BJ (cell line): Measurements from ENCODE around the gene KCNT2. TPM values are rescaled to one million over a fixed set of nuclear protein-coding genes. Genes with fewer than 3 reads are reported as not detected.
"Not testable (repeated sequence)": the region's sequence is repeated elsewhere in the genome, so short reads cannot be mapped to it uniquely, and the experiment has no call there.

Source experiments
- CTCF ChIA-PET: fragments of 350-600 bp; formaldehyde crosslinking; extraction: SDS; loops from one replicate; lab custom pipeline; 2021; ENCODE audit warnings: antibody characterized with exemption, inconsistent platforms; lab: Yijun Ruan, JAX
- POLR2A ChIA-PET: fragments of 300-600 bp; sonication (Branson Sonifier 250); formaldehyde crosslinking; extraction: SDS; loops from one replicate; lab custom pipeline; 2021; ENCODE audit warnings: antibody characterized with exemption; lab: Charles Lee
- DNase-seq: peaks from one replicate; pipeline ENCODE4 v3.0.0-alpha.2; 2011; ENCODE audit warnings: low read depth
- H3K27me3 ChIP-seq: 2 replicates; pipeline ENCODE4 v1.6.0; 2011; ENCODE audit warnings: low read length; ENCODE audit not compliant: control insufficient read depth, insufficient read depth
- H3K36me3 ChIP-seq: 2 replicates; pipeline ENCODE4 v1.5.1; 2011; ENCODE audit warnings: low read length; ENCODE audit not compliant: control insufficient read depth, insufficient read depth
- H3K4me3 ChIP-seq: 2 replicates; pipeline ENCODE4 v1.5.1; 2011; ENCODE audit warnings: low read depth, mild to moderate bottlenecking, control low read depth, low read length
- CTCF ChIP-seq: IDR thresholded peaks from 2 replicates; pipeline ENCODE4 v1.5.1; 2011; ENCODE audit warnings: low read depth, mild to moderate bottlenecking, control low read depth, inconsistent platforms, low read length, moderate library complexity; ENCODE audit not compliant: insufficient read depth
- polyA plus RNA-seq: library from polyadenylated mRNA; depleted of rRNA; stranded (reverse); fragments of >200 nt; gene quantifications from 2 replicates; pipeline ENCODE4 v1.2.3, GENCODE V29; 2011

Gene KCNT2
- polyA plus RNA-seq, 1 experiment = 0.66 TPM

- Histone ChIP-seq H3K4me3 (no peak overlapping the region), H3K27me3 (no peaks in the 10 kb centered on the region), H3K36me3 (no peaks in the 10 kb centered on the region)
- ChIA-PET CTCF (no interaction called here), POLR2A (no interaction called here)
- no peak for DNase-seq
- no peak for TF ChIP-seq CTCF
These were observed 91.0 kb downstream of the KCNT2 start for GRCh38 chr1:196517193-196517592.

GRCh38 chr1:196516373-196516772 lies 91.9 kb downstream of the KCNT2 start:
- H3K27me3 ChIP-seq = no peaks in the 10 kb centered on the region
- TF ChIP-seq CTCF = no peak
- no peak overlapping the region for H3K4me3 ChIP-seq
- CTCF ChIA-PET = no interaction called here
- H3K36me3 ChIP-seq = no peaks in the 10 kb centered on the region
- no peak for DNase-seq
- POLR2A ChIA-PET = no interaction called here

- ChIA-PET POLR2A (no interaction called here), CTCF (no interaction called here)
- no peak for DNase-seq
- Histone ChIP-seq H3K27me3 (no peaks in the 10 kb centered on the region), H3K36me3 (no peaks in the 10 kb centered on the region), H3K4me3 (no peak overlapping the region)
- no peak for TF ChIP-seq CTCF
These were observed 92.3 kb downstream of the KCNT2 start for GRCh38 chr1:196515904-196516303.

GRCh38 chr1:196513821-196514220 lies 94.4 kb downstream of the KCNT2 start:
- H3K27me3 ChIP-seq = no peaks in the 10 kb centered on the region
- no peak for DNase-seq
- H3K4me3 ChIP-seq = no peak overlapping the region
- TF ChIP-seq CTCF = no peak
- H3K36me3 ChIP-seq = no peaks in the 10 kb centered on the region
- CTCF ChIA-PET = interaction anchor here (0.6 kb wide), 2 partner anchors 28 to 366 kb away, joined by 3 read pairs; no protein-coding TSS in a partner anchor
- POLR2A ChIA-PET = no interaction called here

GRCh38 chr1:196510451-196510850 lies 97.8 kb downstream of the KCNT2 start:
- no peak for DNase-seq
- POLR2A ChIA-PET = no interaction called here
- H3K36me3 ChIP-seq = no peaks in the 10 kb centered on the region
- H3K27me3 ChIP-seq = no peaks in the 10 kb centered on the region
- H3K4me3 ChIP-seq = no peak overlapping the region
- CTCF ChIA-PET = interaction anchor here (0.6 kb wide), 1 partner anchor 100 kb away, joined by 3 read pairs; no protein-coding TSS in a partner anchor
- TF ChIP-seq CTCF = no peak

GRCh38 chr1:196504224-196504623 lies 104.0 kb downstream of the KCNT2 start:
- H3K27me3 ChIP-seq, DNase-seq, CTCF ChIA-PET, H3K36me3 ChIP-seq, POLR2A ChIA-PET, H3K4me3 ChIP-seq: not testable (repeated sequence)
